Thyroid gland (tissue), 4 donors: ENCODE results near the gene AADACL2.

Source experiments
- POLR2A ChIP-seq, 2 donors: fragments of 450-650 bp; IDR thresholded peaks; one replicate each; pipeline ENCODE4 v1.6.1; 2017; ENCODE audit warnings: antibody characterized with exemption in 2 of 2, mild to moderate bottlenecking in 2 of 2, moderate library complexity in 1 of 2
- TF ChIP-seq, protein P1 (sequence below), 6 experiments: fragments of 200-600 bp in 3 of 6; fragments of 450-650 bp in 3 of 6; sonication (generic) in 3 of 6; IDR thresholded peaks; one replicate each; pipeline ENCODE4 v1.5.1; 2016 to 2019; ENCODE audit warnings: antibody characterized with exemption in 6 of 6, mild to moderate bottlenecking in 2 of 6, inconsistent platforms in 1 of 6, moderate library complexity in 1 of 6

DNA sequence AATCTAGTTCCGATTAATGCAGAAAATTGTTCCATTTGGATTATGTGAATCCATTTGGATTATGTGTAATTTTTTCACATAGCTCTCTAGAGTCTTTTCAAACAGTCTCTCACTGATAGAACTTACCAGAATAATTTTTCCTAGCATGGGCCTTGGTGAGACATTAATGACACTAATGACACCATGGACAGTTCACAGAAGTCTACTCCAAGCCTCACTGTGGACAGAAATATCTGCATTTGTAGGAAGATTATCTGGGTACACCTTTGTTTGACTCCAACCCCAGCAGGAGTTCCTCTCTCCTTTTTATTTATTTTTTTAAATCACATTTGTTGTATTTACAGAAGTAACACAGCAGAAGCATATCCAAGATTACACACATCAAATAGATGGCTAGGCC, 27.9 kb downstream of the AADACL2 start:
- TF ChIP-seq POLR2A (IDR thresholded peaks at IDR 0.05): no peak
- TF ChIP-seq, protein P1, sequence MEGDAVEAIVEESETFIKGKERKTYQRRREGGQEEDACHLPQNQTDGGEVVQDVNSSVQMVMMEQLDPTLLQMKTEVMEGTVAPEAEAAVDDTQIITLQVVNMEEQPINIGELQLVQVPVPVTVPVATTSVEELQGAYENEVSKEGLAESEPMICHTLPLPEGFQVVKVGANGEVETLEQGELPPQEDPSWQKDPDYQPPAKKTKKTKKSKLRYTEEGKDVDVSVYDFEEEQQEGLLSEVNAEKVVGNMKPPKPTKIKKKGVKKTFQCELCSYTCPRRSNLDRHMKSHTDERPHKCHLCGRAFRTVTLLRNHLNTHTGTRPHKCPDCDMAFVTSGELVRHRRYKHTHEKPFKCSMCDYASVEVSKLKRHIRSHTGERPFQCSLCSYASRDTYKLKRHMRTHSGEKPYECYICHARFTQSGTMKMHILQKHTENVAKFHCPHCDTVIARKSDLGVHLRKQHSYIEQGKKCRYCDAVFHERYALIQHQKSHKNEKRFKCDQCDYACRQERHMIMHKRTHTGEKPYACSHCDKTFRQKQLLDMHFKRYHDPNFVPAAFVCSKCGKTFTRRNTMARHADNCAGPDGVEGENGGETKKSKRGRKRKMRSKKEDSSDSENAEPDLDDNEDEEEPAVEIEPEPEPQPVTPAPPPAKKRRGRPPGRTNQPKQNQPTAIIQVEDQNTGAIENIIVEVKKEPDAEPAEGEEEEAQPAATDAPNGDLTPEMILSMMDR (IDR thresholded peaks at IDR 0.05): no peak
